GM18907 (cell line): ENCODE results near the gene ZNF484.
"Not testable (repeated sequence)": the region's sequence is repeated elsewhere in the genome, so short reads cannot be mapped to it uniquely, and the experiment has no call there.

ENCODE experiments used
- ATAC-seq: cut with Tn5 transposase; IDR thresholded peaks from one replicate; pipeline ENCODE4 v1.9.1; 2021; ENCODE audit warnings: mild to moderate bottlenecking, moderate library complexity; ENCODE audit not compliant: unreplicated experiment

Gene ZNF484

DNA sequence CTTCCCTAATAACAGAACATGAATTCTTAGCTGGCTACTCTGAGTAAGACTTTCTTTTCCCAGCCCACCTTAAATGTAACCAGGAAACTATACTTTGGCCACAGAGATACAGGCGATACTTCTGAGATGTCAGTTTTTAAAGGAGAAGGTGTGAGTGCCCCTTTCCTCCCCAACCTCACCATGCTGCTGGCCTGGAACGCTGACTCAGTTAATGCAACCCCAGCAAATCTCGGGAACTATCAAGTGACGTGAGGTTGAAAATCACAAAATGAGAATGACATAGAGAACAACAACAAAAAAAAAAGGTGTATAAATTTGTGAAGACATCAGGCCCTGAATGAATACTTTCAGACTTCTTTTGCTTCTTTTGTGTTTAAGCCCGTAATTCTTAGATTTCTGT, 13.7 kb downstream of the ZNF484 start:
- no peak for ATAC-seq

GRCh38 chr9:92860867-92861266, 17.0 kb downstream of the ZNF484 start:
- ATAC-seq, result no peak

DNA sequence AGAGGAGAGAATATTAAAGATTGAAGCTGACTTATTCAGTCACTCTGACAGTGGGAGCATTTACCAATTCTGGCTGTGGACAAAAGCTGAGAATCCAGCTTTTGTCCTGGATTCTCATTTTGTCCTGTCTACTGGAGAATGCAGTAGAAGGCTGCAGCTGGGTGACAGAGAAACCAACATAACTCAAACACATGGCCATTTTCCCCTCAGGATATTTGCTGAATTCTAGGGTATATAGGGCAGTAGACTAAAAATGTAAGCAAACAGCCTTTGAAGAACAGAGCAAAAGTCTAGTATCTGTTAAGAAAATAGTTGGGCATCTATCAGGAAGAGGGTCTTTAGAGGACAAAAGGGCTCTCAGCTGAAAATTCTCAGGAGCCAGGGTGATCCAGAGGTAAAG, 20.6 kb downstream of the ZNF484 start:
- ATAC-seq, result no peak

GRCh38 chr9:92853716-92854115, 24.1 kb downstream of the ZNF484 start:
- ATAC-seq, result no peak

- no peak for ATAC-seq
Measured at GRCh38 chr9:92850898-92851297, 26.9 kb downstream of the ZNF484 start.

DNA sequence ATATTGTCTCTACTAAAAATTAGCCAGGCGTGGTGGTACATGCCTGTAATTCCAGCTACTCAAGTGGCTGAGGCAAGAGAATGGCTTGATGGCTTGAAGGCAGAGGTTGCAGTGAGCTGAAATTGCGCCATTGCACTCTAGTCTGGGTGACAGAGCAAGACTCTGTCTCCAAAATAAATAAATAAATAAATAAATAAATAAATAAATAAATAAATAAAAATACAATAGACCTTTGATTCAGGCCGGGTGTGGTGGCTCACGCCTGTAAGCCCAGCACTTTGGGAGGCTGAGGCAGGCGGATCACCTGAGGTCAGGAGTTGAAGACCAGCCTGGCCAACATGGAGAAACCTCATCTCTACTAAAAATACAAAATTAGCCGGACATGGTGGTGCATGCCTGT, 29.1 kb downstream of the ZNF484 start:
- ATAC-seq, result not testable (repeated sequence)

GRCh38 chr9:92846662-92847145, 31.1 kb downstream of the ZNF484 start:
- no peak for ATAC-seq

- not testable (repeated sequence) for ATAC-seq
Measured at GRCh38 chr9:92838411-92838810, 39.4 kb downstream of the ZNF484 start.

- ATAC-seq, result no peak
Measured at GRCh38 chr9:92837191-92837590, 40.6 kb downstream of the ZNF484 start.

GRCh38 chr9:92829420-92829819, 48.4 kb downstream of the ZNF484 start:
- ATAC-seq, result no peak

DNA sequence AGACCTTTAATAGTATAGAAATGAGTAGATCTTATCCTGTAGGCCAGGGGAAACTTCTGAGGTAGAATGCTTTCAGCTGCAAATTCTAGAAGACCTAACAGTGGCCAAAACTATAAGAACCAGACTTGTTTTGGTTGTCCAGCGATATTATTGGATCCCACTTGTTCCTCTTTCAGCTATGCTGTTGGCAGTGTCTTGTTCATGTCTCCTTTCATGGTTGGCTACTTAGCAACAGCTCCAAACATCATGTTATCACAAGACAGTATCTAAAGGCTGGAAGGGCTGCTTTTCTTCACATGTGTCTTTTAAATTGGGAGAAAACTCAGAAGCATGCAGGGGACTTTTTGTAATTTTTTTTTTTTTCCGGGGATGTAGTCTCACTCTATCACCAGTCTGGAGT, 52.8 kb downstream of the ZNF484 start:
- ATAC-seq, result not testable (repeated sequence)

DNA sequence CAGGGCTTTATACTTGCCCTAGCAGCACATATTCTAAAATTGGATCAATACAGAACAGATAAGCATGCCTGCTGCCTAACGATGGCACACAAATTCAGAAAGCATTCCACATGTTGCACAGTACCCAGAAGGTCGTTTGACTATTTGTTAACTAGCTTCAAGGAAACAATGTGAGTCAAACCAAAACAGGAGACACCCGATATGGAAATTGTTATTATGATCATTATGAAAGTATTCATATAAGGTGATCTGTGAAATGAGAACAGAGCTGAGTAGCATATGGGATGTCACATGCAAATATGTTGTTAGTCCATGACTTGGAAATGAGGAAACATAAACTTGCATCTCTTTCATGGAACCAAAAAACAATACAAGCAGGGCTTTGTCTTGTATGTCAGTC, 56.9 kb downstream of the ZNF484 start:
- ATAC-seq, result no peak

DNA sequence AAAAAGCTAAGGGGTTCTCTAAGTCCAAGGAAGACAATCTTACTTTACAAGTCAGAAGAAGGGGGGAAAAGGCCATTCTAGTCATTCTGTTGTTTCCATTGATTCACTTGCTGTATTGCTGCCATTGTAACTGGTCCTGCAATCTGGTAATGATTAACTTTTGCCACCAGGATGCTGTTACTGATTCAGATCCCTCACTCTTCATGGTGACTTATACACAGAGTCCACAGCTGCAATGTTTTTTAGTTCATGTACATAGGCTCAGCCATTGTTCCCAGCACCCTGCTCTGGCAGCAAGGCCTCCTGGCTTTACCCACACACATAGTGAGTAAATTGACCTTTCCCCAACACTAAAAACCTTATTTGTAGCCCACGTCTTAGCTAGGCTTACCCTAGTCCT, 57.9 kb downstream of the ZNF484 start:
- not testable (repeated sequence) for ATAC-seq

DNA sequence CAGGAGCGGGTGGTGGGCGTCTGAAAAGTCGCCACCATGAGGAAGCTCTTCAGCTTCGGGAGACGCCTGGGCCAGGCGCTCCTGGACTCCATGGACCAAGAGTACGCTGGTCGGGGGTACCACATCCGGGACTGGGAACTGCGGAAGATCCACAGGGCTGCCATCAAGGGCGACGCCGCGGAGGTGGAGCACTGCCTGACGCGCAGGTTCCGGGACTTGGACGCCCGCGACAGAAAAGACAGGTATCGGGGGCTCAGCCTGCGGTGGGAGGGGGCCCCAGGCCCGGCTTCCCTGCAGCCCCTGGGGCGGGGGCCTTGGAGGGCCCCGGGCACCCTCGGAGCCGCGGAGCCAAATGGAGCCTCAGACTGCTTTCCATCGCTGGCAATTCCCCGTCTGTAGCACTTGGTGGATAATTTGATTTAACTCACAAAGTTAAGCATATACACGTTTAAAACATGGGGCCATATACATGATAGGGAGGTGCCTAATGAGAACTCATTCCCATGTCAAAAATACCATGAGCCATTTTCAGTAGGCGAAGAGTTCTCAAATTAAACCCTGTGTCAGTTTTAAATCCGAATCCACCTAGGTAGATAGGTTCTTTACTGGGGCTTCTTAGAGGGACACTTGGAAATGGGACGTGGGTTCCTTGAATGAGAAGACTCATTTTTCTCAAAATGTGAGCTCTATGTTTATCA, 68.1 kb downstream of the ZNF484 start:
- not testable (repeated sequence) for ATAC-seq

DNA sequence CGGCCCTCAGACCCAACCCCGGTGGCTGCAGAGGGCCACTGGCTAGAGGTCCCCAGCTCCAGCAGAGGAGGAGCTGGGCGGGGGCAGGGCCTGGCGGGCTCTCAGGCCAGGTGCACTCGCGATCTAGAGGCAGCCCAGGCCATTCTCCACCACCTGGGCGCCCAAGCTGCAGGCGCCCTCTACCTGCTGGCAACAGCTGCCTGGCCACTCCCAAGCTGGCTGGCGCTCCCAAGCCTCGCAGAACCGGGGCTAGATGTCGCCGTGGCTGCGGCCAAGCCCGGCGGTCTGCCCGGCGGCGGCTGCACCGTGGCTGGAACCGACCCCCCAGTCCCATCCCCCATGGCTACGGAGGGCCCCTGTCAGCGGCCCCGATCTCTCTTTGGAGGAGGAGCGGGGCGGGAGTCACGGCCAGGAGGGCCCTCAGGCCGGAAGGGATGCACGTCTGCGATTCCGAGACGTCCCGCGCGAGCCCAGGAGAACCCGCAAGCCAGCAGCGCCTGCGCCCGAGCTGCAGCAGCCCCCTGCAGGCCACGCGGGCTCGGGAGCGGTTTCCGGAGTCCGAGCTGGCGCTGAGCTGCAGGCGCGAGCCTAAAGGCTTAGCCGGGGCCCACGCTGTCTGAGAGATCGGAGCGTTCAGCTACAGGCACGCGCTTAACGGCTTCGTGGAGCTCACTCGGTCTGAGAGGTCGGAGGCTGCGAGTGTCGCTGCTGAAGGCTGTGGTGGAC, 68.9 kb downstream of the ZNF484 start:
- ATAC-seq, result no peak

DNA sequence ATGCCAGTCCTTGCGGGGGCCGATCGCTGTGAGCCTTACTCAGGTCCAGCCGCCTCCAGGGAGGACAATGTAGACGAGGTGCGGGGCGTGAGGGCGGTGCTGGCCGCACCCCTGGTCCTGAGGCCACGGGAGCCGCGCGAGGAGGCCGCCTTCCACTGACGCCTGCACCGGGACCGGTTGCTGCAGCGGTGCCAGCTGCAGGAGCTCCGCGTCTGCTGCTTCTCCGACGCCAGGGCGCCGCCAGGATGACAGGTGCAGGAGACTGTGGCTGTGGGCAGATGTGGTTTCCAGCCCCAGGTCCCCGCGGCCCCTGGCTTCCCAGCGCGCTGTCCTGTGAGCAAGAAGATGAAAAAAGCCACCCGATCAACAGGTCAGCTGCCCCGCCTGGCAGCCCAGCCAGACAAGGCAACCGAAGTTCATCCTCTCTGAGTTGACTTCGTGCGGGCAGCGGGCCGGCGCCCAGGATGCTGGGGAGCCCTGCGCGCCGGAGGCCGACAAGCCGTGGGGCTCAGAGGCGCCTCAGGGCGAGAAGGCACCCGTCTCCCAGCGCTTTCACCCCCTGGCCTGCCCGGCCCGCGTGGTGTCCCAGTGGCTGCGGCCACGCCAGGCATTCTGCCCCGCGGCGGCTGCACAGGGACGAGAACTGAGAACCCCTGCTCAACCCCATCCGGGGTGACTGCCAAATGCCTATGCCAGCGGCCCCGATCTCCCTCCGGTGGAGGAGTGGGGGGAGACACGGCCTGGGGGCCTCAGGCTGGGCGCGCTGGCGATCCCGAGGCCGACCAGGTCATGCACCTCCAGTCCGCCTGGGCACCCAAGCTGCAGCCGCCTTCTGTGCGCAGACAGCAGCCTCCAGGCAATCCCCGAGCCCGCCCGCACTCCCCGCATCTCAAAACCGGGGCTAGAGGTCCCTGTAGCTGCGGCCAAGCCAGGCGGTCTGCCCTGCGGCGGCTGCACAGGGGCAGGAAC, 69.8 kb downstream of the ZNF484 start:
- no peak for ATAC-seq

DNA sequence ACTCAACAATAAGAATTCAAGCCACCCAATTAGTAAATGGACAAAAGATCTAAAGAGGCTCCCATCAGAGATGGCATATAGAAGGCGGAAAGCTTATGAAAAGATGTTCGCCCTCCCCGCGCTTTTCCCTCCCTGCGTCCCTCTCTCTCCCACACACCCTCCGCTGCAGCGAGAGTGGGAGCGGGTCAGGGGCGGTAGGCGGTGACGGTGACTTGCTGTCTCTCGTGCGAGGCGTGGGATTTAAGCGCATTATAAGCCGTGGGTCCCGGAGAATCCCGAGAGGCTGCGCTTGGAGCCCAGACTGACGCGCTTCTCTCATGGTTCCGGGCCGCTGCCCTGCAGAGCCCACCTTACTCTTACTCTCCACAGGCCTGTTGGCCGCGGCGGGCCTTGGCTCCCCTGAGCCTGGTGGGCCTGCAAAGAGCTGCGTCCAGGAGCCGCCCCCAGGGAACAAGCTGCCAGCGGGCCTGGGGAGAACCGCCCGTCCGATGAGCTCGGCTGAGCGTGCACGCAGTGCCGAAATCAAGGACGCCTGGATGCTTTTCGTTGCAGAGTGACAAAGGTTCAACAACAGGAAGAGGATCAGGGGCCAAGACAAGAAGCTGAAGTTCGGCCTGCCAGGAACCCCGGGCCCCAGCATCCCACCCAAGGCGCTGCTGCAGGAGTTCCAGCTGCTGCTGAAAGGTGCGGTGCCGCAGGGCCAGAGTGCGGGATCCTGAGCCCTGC, 70.6 kb downstream of the ZNF484 start:
- ATAC-seq, result no peak

GRCh38 chr9:92804727-92805126, 73.1 kb downstream of the ZNF484 start:
- no peak for ATAC-seq

- no peak for ATAC-seq
Measured at GRCh38 chr9:92798358-92798757, 79.5 kb downstream of the ZNF484 start.

- ATAC-seq, result not testable (repeated sequence)
Measured at GRCh38 chr9:92796337-92796804, 81.5 kb downstream of the ZNF484 start.
